ENCODE measurements around the gene PDE7B. TPM values are rescaled to one million over a fixed set of nuclear protein-coding genes. Genes with fewer than 3 reads are reported as not detected.

Gene PDE7B
- total and polyA plus RNA-seq, 2 of the 13 experiments (the other 11 are each of a cell fraction or from before 2014, with no cell fraction given) = not detected

DNA sequence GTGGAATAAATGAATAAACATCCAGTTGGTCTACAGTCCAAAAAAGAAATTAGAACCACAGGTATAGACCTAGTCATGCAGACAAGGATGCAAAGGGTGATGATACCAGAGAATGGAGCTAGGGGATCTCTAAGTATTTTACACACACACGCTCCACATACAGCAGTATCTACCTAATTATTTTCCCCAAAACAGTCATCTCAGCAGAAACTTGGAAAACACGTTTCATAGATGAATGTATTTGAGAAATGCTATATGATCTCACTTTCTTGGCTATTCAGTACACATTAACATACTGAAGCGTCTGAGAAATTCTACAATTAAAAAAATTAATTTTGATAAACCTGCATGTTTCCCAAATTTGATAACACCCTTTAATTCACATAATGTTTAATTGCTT lies 243.3 kb downstream of the PDE7B start (continued):
- TF ChIP-seq MAFK (conservative IDR thresholded peaks at IDR 0.05 in 1 of 2, IDR thresholded peaks at IDR 0.05 in 1 of 2; ENCODE audit: low read length in 2 of 2) = peak; percentile 52 to 62

- no peaks in the 10 kb centered on the region for H3K36me3 ChIP-seq (replicated peaks in 1 of 2; ENCODE audit: control insufficient read depth in 1 of 2, insufficient read depth in 2 of 2, low read length in 2 of 2)
- ATAC-seq (no peak), FAIRE-seq (no peak), DNase-seq (ENCODE audit: low spot score) (no peak)
- intact Hi-C loops (cut with micrococcal nuclease; ENCODE audit: unreplicated experiment) = no loop called here
- no peaks in the 10 kb centered on the region for H4K20me1 ChIP-seq (ENCODE audit: insufficient read depth, low read length)
- CTCF ChIA-PET (ENCODE audit: low intra/inter-chr PET ratio, low total read pairs) = no interaction called here
- in situ Hi-C loops (cut with HindIII; ENCODE audit: extremely low pct_ligation_motif_present, low pct_unique_long_range_greater_than_20kb) = no loop called here
- H3K4me1 ChIP-seq (ENCODE audit: insufficient read depth, low read length) = peaks cover 8% of the 10 kb centered on the region
- BruUV-seq (replicated peaks) = no TSS peak
- no peak overlapping the region for H2AFZ ChIP-seq (ENCODE audit: low read length)
- H3K27ac ChIP-seq (ENCODE audit: extremely low read length, insufficient read depth, low read length) = no peak overlapping the region
- no peak overlapping the region for H3K4me3 ChIP-seq (replicated peaks in 1 of 3; ENCODE audit: insufficient read depth in 1 of 3, low read depth in 2 of 3, low read length in 3 of 3)
- H3K9me3 ChIP-seq (ENCODE audit: low read length) = no peaks in the 10 kb centered on the region
- no peaks in the 10 kb centered on the region for H3K79me2 ChIP-seq (ENCODE audit: insufficient read depth, low read length)
- H3K4me2 ChIP-seq (ENCODE audit: low read depth, low read length) = no peak overlapping the region
- H3K27me3 ChIP-seq (ENCODE audit: control insufficient read depth in 1 of 2, insufficient read depth in 2 of 2, low read length in 2 of 2) = no peaks in the 10 kb centered on the region
- POLR2A ChIA-PET = no interaction called here
- 28% methylated on average over 3 of the region's 3 CpGs for WGBS (ENCODE audit: low lambda C conversion rate)
- H3K9ac ChIP-seq (ENCODE audit: insufficient read depth, low read depth, low read length) = no peak overlapping the region
- no peak for TF ChIP-seq DPF2 (CRISPR knock-in tag; IDR thresholded peaks at IDR 0.05; ENCODE audit: borderline replicate concordance, low read depth)
- TF ChIP-seq ZNF468 (CRISPR knock-in tag; IDR thresholded peaks at IDR 0.05) = no peak
- TF ChIP-seq ZBTB3 (CRISPR knock-in tag; IDR thresholded peaks at IDR 0.05; ENCODE audit: borderline replicate concordance, low read depth) = no peak
- TF ChIP-seq NR3C1 (CRISPR knock-in tag; IDR thresholded peaks at IDR 0.05) = no peak
- no peak for TF ChIP-seq SNAPC4 (CRISPR knock-in tag; IDR thresholded peaks at IDR 0.05)
- TF ChIP-seq, protein P1, sequence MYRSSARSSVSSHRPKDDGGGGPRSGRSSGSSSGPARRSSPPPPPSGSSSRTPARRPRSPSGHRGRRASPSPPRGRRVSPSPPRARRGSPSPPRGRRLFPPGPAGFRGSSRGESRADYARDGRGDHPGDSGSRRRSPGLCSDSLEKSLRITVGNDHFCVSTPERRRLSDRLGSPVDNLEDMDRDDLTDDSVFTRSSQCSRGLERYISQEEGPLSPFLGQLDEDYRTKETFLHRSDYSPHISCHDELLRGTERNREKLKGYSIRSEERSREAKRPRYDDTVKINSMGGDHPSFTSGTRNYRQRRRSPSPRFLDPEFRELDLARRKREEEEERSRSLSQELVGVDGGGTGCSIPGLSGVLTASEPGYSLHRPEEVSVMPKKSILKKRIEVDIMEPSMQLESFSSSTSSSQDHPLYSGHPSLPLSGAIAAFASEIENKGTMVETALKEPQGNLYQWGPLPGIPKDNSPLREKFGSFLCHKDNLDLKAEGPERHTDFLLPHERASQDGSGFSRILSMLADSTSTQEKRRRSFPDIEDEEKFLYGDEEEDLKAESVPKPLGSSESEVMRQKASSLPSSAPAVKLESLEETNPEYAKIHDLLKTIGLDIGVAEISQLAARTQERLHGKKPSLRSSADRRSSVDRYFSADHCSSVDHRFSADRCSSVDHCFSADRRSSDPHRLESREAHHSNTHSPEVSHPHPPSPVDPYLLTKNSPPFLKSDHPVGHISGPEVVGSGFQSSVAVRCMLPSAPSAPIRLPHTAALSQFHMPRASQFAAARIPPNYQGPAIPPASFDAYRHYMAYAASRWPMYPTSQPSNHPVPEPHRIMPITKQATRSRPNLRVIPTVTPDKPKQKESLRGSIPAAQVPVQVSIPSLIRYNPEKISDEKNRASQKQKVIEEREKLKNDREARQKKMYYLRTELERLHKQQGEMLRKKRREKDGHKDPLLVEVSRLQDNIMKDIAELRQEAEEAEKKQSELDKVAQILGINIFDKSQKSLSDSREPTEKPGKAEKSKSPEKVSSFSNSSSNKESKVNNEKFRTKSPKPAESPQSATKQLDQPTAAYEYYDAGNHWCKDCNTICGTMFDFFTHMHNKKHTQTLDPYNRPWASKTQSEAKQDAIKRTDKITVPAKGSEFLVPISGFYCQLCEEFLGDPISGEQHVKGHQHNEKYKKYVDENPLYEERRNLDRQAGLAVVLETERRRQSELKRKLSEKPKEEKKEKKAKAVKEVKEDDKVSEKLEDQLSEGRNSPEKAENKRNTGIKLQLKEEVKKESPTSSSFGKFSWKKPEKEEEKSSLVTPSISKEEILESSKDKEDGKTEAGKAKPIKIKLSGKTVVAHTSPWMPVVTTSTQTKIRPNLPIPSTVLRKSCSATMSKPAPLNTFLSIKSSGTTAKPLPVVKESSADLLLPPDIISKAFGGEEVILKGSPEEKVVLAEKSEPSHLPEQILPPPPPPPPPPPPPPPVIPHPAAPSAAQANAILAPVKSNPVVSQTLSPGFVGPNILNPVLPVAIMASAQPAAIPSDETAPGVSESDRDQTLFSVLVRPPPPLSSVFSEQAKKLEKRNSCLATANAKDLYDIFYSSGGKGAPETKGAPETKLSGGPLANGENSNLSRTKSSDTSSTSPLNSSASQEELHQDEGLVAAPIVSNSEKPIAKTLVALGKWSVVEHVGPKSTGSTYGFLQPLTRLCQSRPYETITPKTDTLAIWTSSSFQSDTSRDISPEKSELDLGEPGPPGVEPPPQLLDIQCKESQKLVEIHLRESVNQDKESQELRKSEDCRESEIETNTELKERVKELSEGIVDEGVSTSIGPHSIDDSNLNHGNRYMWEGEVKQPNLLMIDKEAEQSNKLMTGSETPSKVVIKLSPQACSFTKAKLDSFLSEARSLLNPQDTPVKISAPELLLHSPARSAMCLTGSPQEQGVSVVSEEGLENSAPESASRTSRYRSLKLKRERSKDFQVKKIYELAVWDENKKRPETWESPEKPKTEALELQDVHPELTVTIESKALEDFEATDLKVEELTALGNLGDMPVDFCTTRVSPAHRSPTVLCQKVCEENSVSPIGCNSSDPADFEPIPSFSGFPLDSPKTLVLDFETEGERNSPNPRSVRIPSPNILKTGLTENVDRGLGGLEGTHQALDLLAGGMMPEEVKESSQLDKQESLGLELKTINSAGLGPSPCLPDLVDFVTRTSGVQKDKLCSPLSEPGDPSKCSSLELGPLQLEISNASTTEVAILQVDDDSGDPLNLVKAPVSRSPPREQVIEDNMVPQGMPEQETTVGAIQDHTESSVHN (CRISPR knock-in tag; IDR thresholded peaks at IDR 0.05) = no peak
- no peak for TF ChIP-seq HNRNPLL (IDR thresholded peaks at IDR 0.05; ENCODE audit: low read depth, low read length, poor library complexity, severe bottlenecking)
- TF ChIP-seq KLF11 (CRISPR knock-in tag; IDR thresholded peaks at IDR 0.05) = no peak
- no peak for TF ChIP-seq ZBTB42 (CRISPR knock-in tag; IDR thresholded peaks at IDR 0.05)
- TF ChIP-seq ZNF33B (CRISPR knock-in tag; IDR thresholded peaks at IDR 0.05) = no peak
These were observed 244.5 kb downstream of the PDE7B start for GRCh38 chr6:136095986-136096385.
